Glomerular visceral epithelial cell (primary cell): ENCODE measurements around the gene LIN9.
"Not testable (repeated sequence)": the region's sequence is repeated elsewhere in the genome, so short reads cannot be mapped to it uniquely, and the experiment has no call there.

ENCODE experiments used
- DNase-seq: peaks from one replicate; pipeline ENCODE4 v3.0.0-alpha.2; 2016; ENCODE audit errors: extremely low spot score

Gene LIN9

DNA sequence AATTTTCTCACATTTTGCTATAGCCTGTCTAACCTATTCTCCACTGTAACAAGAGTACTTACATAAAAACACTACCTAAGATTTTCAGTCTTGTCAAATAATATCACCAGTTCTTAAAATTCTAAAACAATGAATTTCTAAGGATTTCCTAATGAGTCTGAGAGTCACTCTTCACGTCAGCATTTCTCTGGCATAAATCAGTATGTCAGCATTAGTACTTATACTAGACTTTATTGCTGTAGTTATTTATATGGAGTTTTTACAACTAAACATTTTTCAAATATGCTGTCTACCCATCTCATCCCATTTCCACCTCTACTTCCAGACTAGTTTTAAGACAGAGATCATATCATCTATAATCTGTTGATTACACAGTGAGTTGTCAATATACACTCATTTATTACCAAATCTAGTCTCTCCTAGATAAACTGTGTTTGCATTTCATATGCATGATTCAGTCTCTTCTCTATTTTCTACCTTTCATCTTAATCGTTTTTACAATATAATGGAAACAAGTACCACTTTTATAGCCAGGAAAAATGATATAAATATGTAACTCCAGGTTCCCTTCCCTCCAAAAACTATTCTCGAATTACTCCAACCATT, 32.8 kb downstream of the LIN9 start:
- no peak for DNase-seq

DNA sequence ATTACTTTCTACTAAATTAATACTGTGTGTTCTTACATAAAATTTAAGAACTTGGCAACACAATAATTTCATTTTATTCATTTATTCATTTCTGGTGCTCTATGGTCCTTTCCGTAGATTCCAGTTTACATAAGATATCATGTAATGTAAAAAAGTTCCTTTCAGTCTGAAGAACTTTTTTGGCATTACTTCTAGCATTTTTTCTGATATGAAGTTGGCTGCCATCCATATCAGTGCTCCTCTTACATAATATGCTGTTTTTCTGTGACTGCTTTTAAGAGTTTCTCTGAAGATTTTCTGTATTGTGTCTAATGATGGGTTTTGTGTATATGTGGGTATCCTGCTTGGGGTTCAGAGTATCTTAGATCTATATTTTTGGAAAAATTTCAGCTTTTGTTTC, 34.8 kb downstream of the LIN9 start:
- no peak for DNase-seq

DNA sequence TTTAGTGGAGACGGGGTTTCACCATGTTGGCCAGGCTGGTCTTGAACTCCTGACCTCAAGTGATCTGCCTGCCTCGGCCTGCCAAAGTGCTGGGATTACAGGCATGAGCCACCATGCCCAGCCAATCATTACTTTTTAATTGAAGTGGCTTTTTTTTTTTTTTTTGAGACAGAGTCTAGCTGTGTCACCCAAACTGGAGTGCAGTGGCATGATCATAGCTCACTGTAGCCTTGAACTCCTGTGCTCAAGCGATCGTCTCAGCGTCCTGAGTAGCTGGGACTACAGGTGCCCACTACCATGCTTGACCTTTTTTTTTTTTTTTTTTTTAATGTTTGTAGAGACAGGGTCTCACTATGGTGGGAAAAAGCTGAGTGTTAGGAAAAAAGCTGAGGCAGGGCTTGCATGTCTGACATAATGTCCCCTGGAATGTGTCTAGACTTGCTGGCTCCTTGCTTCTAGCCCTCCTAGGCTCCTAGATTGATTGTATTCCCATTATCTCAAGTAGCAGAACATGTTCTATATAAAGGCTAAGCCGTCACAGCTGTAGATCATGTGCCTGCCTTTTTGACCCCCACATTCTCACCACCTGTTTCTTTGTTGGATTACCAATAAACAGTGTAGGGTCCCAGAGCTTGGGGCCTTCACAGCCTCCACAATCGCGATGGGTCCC, 36.6 kb downstream of the LIN9 start:
- DNase-seq, result not testable (repeated sequence)

DNA sequence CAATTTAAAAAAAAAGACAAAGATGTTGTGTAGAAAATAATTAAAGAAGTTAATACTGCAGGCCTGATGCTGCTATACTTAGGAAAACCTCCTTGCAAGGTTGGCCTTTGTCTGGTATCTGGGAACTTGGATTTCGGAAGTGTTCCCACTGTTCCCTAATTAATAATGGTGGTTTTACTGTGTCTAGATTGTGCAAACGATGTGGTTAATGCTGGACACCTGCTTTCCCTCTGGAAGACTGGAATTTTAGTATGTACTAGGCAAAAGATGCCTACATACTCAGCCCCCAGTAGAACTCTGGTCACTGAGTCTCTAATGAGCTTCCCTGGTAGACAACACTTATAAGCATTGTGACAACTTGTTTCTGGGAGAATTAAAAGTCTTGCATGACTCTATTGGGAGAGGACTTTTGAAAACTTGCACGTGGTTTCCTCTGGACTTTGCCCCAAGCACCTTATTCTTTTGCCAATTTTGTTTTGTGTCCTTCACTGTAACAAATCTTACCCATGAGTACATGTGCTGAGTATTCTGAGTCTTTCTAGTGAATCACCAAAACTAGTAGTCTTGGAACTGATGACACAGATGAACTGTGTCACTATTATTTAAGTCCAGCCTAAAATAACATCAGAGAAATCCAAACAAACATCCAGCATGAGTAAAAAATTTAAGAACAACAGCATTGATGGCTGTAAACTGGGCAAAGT, 40.4 kb downstream of the LIN9 start:
- no peak for DNase-seq

DNA sequence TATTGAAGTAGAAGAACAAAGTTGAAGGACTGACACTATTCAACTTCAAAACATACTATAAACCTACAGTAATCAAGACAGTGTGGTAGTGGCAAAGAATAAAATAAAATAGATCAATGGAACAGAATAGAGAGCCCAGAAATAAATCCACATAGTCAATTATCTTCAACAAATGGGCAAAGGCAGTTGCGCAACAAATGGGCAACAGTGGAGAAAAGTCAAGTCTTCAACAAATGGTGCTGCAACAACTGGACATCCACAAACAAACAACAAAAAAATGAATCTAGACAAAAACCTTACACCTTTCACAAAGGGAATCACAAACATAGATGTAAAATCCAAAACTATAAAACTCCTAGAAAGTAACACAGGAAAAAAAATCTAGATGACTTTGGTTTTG, 47.1 kb downstream of the LIN9 start:
- no peak for DNase-seq

DNA sequence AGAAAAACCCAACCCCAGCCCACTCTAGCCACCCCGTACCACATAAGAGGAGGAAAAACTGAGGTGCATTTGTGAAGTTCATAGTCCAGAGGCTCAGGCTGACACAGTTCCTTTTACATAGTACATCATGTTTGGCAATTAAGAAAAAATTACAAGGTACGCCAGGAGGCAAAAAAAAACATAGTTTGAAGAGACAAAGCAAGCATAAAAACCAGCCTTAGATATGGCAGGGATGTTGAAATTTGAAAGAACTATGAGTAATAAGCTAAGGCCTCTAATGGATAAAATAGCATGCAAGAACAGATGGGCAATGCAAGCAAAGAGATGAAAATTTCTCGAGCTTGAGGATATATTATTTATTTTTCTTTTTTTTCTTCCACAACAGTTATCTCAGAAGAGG, 53.6 kb downstream of the LIN9 start:
- no peak for DNase-seq

DNA sequence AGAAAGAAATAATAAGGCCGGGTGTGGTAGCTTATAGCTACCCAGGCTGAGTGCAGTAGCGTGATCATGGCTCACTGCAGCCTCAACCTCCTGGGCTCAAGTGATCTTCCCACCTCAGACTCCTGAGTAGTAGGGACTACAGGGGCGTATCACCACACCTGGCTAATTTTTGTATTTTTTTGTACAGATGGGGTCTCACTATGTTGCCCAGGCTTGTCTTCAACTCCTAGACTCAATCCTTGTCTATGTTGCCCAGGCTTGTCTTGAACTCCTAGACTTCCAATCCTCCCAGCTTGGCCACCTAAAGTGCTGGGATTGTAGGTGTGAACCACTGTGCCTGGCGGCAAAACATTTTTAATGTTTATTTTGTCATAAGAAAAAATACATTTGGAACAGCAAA, 55.0 kb downstream of the LIN9 start:
- no peak for DNase-seq

DNA sequence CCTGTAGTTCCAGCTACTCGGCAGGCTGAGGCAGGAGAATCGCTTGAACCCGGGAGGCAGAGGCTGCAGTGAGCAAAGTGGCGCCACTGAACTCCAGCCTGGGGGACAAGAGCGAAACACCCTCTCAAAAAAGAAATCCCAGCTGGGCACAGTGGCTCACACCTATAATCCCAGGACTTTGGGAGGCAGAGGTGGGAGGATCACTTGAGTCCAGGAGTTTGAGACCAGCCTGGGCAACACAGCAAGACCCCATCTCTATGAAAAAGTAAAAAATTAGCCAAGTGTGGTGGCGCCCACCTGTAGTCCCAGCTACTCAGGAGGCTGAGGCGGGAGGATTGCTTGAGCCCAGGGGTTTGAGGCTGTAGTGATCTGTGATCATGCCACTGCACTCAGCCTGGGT, 56.1 kb downstream of the LIN9 start:
- DNase-seq, result not testable (repeated sequence)

DNA sequence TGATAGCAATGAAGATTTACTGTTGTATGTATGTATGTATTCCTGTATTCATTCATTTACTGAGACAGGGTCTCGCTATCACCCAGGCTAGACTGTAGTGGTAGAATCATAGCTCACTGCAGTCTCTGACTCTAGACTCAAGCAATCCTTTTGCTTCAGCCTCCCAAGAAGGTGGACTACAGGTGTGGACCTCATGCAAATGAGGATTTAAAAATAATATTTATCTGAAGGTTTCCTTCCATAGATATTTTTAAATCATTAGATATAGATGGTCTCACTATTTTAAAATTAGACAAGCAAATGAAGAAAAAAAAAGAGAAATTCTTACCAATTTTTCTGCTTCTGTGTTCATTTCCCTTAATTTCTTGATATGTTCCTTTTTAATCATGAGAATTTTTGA, 58.5 kb downstream of the LIN9 start:
- no peak for DNase-seq

DNA sequence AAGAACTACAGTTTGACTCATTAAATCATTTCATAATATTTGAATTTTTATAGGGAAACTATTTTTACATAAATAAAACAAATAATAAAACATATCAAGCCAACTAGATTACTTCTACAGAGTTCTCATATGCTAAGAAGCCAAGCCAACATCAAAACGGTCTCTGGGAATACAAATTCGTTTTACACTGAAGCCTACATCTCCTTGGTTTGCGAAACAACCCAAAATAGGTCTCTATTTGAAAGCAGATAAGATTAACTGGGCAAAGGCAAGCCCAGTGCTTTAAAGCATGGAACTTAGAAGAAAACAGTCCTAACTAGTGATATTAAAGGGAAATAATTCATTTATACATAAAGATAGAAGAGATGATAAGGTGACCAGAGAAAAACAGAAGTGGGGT, 60.2 kb downstream of the LIN9 start:
- DNase-seq, result no peak

DNA sequence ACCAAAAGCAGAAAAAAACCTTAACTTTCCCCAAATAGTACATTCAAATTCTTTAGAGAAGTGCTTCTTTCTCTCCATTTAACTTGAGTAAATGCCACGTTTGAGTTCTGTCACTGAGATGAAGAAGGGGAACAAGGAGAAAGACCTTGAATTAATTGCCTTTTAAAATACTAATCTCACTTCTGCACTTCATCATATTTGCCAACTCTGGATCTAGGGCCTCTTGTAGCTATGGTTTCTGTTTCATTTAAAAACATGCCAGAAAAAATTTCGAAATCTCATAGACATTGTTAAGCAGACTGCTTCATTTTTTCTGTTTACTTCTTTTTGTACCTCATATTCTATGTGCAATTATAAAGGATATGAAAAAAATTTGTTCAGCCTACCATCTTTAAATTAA, 60.9 kb downstream of the LIN9 start:
- DNase-seq, result no peak

DNA sequence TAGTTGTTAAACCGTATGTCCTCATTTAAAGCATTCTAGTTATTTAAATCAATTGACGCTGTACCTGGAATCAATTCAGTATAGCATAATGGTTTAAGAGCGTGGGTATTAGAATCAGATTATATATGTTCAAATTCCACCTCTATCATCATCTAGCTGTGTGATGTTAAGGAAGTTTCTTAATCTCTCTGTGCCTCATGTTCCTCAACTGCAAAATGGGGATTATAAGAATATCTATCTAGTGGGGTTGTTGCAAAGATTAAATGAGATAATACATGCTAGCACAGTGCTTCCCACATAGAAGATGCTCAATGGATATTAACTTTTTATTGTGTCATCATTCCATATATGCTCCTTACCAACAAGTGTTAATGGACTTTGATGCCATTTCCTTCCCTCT, 69.5 kb downstream of the LIN9 start:
- DNase-seq, result no peak

DNA sequence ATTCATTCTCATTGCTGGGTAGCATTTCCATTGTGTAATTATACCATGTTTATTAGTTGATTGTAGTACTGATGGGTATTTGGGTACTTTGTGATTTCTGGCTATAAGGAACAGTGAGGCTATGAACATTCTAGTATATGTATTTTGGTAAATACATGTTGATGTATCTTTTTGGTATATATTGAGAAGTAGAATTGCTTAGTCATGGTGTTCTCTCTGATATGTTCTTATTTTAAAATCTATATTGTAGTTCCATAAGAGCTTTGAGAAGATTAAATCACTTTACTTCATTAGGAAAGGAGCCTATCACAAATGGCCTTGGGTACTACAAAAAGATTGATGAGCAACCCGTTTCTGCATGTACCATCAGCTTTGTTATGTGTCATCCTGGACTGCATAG, 72.1 kb downstream of the LIN9 start:
- DNase-seq, result no peak

DNA sequence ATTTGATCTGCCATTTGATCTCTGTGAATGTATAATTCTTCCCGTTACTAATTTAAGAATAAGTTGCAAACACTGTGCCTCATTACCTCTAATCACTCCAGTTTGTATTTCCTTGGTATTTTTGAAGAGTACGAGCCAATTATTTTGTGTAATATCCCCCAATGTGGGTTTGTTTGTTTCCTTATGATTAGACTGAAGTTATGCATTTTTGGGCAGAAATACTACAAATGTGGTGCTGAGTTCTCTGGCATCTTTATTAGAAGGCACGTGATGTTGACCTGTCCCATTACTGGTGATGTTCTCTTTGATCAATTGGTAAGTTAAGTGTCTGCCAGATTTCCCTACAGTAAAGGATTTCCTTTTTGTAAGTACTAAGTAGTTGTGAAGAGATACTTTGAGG, 75.2 kb downstream of the LIN9 start:
- DNase-seq, result no peak

DNA sequence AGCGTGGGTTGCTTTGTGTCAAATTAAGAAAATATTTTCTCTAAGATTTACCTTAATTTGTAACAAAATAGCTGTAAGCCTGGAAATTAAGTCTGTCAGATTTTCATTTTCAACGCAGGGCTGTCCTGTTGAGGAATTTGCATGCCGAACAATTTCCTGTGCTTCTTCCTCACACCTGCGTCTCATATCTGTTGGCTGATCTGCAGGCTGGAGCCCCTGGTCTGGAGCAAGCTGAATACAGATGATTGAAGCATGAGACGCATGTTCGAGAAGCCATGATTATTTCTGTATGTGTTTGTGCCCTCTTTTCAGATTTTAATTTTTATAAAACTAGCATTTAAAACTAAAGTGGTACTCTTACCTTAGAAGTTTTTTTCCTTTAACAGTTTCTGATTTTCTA, 75.7 kb downstream of the LIN9 start:
- no peak for DNase-seq

DNA sequence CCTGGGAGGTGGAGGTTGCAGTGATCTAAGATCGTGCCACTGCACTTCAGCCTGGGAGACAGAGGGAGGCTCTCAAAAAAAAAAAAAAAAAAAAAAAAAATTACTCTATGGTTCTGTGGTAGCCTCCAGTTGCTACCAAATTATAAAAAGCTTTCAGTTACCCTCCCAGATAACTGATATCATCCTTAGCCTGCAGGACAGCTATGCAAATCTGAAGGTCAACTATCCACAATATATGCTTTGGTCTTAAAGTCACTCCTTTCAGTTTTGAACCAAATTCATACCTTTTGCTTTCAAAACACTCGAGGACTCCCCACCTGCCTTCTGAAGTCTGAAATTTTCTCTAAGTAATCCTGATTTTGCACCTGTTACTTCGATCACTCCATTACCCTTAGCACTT, 82.4 kb downstream of the LIN9 start:
- DNase-seq, result no peak

DNA sequence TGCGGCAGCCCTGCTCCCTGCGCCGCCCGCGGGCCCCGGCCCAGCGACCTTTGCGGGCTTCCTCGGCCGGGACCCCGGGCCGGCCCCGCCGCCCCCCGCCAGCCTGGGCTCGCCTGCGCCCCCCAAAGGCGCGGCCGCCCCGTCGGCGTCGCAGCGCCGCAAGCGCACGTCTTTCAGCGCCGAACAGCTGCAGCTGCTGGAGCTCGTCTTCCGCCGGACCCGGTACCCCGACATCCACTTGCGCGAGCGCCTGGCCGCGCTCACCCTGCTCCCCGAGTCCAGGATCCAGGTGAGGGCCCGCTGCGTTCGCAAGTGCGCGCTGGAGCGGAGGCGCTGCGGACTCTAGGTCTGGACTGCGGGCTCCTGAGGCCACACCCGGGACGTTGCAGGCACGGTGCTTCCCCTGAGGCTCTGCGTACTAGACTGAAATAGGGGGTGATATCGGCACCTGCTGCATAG, 85.1 kb downstream of the LIN9 start:
- DNase-seq, result no peak

DNA sequence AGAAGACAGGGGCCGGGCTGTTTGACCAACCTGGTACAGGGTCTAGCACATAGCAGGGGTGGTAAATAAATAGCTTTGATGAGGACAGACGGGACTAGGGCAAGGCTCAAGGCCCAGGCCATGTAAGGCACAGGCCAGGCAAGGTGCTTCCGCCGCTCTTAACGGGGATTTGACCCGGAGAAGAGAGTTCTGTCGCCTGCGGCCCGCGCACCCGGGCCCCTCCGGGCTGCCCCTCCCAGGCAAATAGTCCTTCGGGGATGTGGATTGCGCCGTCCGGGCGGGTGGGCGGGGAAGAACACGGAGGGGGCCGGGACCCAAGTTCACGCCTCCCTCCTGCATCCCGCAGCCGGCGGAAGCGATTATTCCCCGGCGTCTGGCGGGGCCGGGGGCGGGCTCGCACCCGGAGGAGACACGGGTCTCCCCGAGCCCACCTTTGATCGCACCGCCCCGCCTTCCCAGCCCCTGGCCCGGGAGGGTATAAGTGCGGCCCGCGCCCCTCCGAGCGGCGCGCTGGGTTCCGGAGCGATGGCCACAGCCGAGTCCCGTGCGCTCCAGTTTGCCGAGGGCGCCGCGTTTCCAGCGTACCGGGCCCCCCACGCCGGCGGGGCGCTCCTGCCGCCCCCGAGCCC, 85.7 kb downstream of the LIN9 start, which contains the start of gene MIXL1:
Gene MIXL1, plus strand, starts transcription at position 508 of the 629 bp plus-strand sequence. Its CDS starts 18 bp downstream, at position 526.
- DNase-seq, result no peak

DNA sequence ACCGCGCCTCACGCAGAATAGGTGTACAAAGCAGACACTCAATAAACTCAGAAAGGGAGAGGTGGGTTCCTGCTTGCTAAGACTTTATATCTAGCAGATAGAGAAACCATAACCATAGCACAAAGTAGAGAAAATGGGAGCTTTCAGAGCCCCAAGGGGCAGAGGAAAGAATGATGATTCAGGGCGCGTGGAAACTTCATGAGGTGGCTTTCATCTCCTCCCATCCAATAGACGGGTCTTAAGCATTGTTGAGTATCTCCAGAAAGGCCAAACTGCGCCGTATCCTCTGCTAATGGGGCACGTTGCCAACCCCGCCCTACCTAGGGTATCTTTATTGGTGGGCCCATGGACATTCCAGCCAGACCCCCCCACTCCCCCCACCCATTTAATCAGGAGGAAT, 86.3 kb downstream of the LIN9 start:
- no peak for DNase-seq

DNA sequence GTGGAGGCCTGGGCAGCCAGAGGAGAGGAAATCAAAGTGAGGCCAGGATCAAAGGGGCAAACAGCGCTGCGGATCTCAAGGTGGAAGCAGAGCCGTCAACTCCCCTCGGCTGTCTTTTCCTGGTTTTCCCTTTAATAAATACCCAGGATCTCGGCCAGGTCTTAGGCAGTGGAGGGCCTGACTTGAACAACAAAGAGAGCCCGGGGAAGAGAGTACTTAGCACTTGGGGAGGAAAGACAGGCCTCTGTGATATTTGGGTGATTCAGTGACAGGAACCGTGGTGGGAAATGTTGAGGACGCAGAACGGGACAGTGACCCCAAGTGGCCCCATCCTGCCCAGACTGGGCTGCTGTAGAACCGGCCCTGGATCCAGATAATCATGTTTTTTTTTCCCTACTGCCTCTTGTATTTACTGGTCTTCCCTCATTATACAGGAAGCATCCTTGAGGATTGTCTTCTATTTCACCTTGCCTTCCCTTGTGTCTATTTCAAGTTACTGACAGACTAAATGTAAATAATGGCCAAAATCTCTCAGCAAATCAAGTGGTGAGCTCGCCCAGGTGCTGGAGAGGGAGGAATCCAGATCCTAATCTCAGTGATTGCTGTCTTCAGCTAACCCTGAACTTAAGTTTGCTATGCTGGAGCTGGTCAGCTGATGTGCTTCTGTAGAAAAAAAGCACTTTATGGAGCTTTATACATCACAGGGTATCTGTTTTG, 88.3 kb downstream of the LIN9 start:
- no peak for DNase-seq

DNA sequence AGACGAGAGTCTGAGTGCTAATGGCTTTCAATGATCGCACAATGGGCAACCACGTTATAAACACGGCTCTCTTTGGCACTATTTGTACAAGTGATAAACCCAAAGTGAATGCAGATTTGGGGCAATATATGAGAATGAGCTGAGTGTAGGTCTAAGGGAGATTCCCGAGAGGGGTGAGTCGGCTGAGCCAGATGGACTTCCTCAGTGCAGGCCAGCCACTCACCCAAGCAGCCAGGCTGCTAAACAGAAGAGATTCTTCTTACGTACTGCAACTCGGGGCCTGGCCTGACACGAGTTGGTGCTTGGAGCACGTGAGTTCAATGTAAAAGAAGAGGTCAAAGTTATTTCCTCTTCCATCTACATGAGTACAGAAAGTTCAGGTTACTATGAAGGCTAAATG, 91.7 kb downstream of the LIN9 start:
- no peak for DNase-seq

DNA sequence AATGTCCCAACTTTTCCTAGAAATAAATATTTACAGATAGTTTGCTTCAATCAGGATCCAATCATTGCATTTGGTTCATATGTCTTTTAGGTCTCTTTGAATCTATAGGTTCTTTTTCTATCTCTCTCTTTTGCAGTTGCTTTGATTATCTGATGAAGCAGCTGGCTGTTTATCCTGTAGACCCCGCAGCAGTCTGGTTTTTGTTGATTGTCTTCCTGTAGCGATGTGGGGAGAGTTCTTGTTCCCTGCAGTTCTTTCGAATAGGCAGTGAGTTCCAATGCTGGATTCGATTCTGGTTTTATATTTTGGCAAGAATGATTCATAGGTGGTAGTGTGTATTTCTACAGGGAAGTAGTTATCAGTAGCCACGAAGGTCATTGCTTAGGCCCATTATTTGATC, 92.9 kb downstream of the LIN9 start:
- DNase-seq, result no peak
